K562 (cell line): ENCODE results near the gene POLR3H. TPM values are rescaled to one million over a fixed set of nuclear protein-coding genes. Genes with fewer than 3 reads are reported as not detected.

ENCODE experiments used
- ATAC-seq: fragments of 200-7000 bp; cut with Tn5 transposase; 3 replicates; pipeline ENCODE4 v1.9.1; 2020; ENCODE audit warnings: moderate library complexity
- BruUV-seq: library from RNA; stranded (reverse); fragments of 400-500 nt; replicated peaks from 2 replicates; lab custom pipeline; 2021; lab: Mats Ljungman, UMichigan
- CTCF ChIA-PET: fragments of 300-600 bp; formaldehyde crosslinking; extraction: SDS; loops from one replicate; lab custom pipeline; 2021; ENCODE audit warnings: low intra/inter-chr PET ratio; lab: Yijun Ruan, JAX
- POLR2A ChIA-PET: fragments of 300-600, 350-650 bp; sonication (Branson Sonifier 250); formaldehyde crosslinking; extraction: SDS; loops from one replicate; lab custom pipeline; 2021; ENCODE audit warnings: antibody characterized with exemption, inconsistent platforms; lab: Yijun Ruan, JAX
- DNase-seq, 4 experiments: peaks; one replicate each; pipeline versions ENCODE4 v3.0.0 to v3.0.0-alpha.2; 2011 to 2018; ENCODE audit warnings: low spot score in 3 of 4, mixed read lengths in 3 of 4; ENCODE audit errors: extremely low read depth in 1 of 4
- FAIRE-seq: peaks from 2 replicates; lab custom pipeline; 2011; peaks lifted over from hg19 to GRCh38; lab: Jason Lieb, UNC
- H2AFZ ChIP-seq: 2 replicates; pipeline ENCODE4 v1.6.0; 2011; ENCODE audit warnings: low read depth, low read length, control low read depth, inconsistent platforms
- H3K27ac ChIP-seq: fragments of 200-600 bp; 3 replicates; pipeline ENCODE4 v1.8.0; 2011; ENCODE audit warnings: low read depth, mild to moderate bottlenecking, control low read depth, inconsistent platforms, low read length, moderate library complexity, mixed read lengths; ENCODE audit errors: extremely low read depth
- H3K27me3 ChIP-seq, 2 experiments: fragments of 300-600 bp in 1 of 2; 2 replicates in 1 of 2; 3 replicates in 1 of 2; pipeline versions ENCODE4 v1.6.0 to v1.8.0; 2011; ENCODE audit warnings: inconsistent platforms in 2 of 2, low read length in 2 of 2, mild to moderate bottlenecking in 1 of 2, mixed read lengths in 1 of 2, moderate library complexity in 1 of 2; ENCODE audit not compliant: control insufficient read depth in 2 of 2, insufficient read depth in 2 of 2
- H3K36me3 ChIP-seq: fragments of 300-600 bp; 3 replicates; pipeline ENCODE4 v1.8.0; 2011; ENCODE audit warnings: mild to moderate bottlenecking, low read length, inconsistent platforms; ENCODE audit not compliant: control insufficient read depth, insufficient read depth
- H3K4me1 ChIP-seq, 2 experiments: fragments of 200-600 bp in 1 of 2; replicated peaks in 1 of 2; 2 replicates in 1 of 2; 3 replicates in 1 of 2; pipeline versions ENCODE4 v1.5.1 to v1.8.0; 2011; ENCODE audit warnings: inconsistent platforms in 2 of 2, low read length in 2 of 2, mild to moderate bottlenecking in 1 of 2, mixed read lengths in 1 of 2, moderate library complexity in 1 of 2; ENCODE audit not compliant: control insufficient read depth in 2 of 2, insufficient read depth in 2 of 2
- H3K4me2 ChIP-seq: 2 replicates; pipeline ENCODE4 v1.6.1; 2011; ENCODE audit warnings: low read length, control low read depth, inconsistent platforms, mixed read lengths; ENCODE audit not compliant: insufficient read depth
- H3K4me3 ChIP-seq: fragments of 200-600 bp; sonication (generic), shearing (Covaris generic); 2 replicates; pipeline ENCODE4 v1.5.1; 2016; ENCODE audit warnings: control low read depth, inconsistent platforms
- H3K79me2 ChIP-seq: fragments of 200-600 bp; 3 replicates; pipeline ENCODE4 v1.8.0; 2011; ENCODE audit warnings: low read length, inconsistent platforms; ENCODE audit not compliant: control insufficient read depth, insufficient read depth
- H3K9ac ChIP-seq, 2 experiments: 2 replicates each; pipeline versions ENCODE4 v1.6.0 to v1.6.1; 2011; ENCODE audit warnings: low read depth in 2 of 2, low read length in 2 of 2, control low read depth in 1 of 2, inconsistent platforms in 1 of 2, mild to moderate bottlenecking in 1 of 2, mixed read lengths in 1 of 2; ENCODE audit not compliant: insufficient read depth in 1 of 2
- H3K9me1 ChIP-seq: one replicate; pipeline ENCODE4 v1.6.0; 2011; ENCODE audit warnings: inconsistent platforms, mild to moderate bottlenecking, low read length, moderate library complexity; ENCODE audit not compliant: control insufficient read depth, insufficient read depth
- H3K9me3 ChIP-seq: replicated peaks from 2 replicates; pipeline ENCODE4 v1.5.1; 2011; ENCODE audit warnings: low read depth, low read length, inconsistent platforms; ENCODE audit not compliant: control insufficient read depth, insufficient read depth
- H4K20me1 ChIP-seq: replicated peaks from 2 replicates; pipeline ENCODE4 v1.6.1; 2011; ENCODE audit warnings: low read length, inconsistent platforms, mixed read lengths; ENCODE audit not compliant: control insufficient read depth, insufficient read depth
- CBFB ChIP-seq: sonication (generic); formaldehyde crosslinking; IDR thresholded peaks from 2 replicates; pipeline ENCODE4 v1.4.0; 2020; ENCODE audit warnings: mild to moderate bottlenecking, missing genetic modification reagents
- CHD2 ChIP-seq: IDR thresholded peaks from 2 replicates; pipeline ENCODE4 v1.6.1; 2011; ENCODE audit warnings: low read depth, low read length
- GTF2A2 ChIP-seq: IDR thresholded peaks from 2 replicates; pipeline ENCODE4 v1.6.1; 2016; ENCODE audit warnings: mild to moderate bottlenecking, missing genetic modification characterization, missing compliant biosample characterization
- MED1 ChIP-seq: sonication (generic); formaldehyde crosslinking; IDR thresholded peaks from 2 replicates; pipeline ENCODE4 v1.8.1; 2023; ENCODE audit warnings: missing genetic modification reagents, borderline replicate concordance
- NFIC ChIP-seq: fragments of 450-650 bp; IDR thresholded peaks from 2 replicates; pipeline ENCODE4 v1.6.1; 2017; ENCODE audit warnings: mild to moderate bottlenecking, inconsistent platforms
- NFYB ChIP-seq: IDR thresholded peaks from 2 replicates; pipeline ENCODE4 v1.6.1; 2011; ENCODE audit warnings: mild to moderate bottlenecking, moderate library complexity; ENCODE audit not compliant: insufficient read length; ENCODE audit errors: extremely low read depth
- PPARD ChIP-seq: fragments of 250-450 bp; sonication (Bioruptor Pico); IDR thresholded peaks from 2 replicates; pipeline ENCODE4 v1.8.0; 2022; ENCODE audit warnings: inconsistent platforms, mild to moderate bottlenecking, moderate library complexity
- SAFB ChIP-seq: fragments of 200-400 bp; formaldehyde crosslinking; IDR thresholded peaks from 2 replicates; pipeline ENCODE4 v1.6.1; 2017; ENCODE audit warnings: low read depth, low read length, borderline replicate concordance
- SMARCB1 ChIP-seq: IDR thresholded peaks from 2 replicates; pipeline ENCODE4 v1.6.1; 2011; ENCODE audit warnings: improper control_type of control experiment, low read depth; ENCODE audit not compliant: insufficient read length
- SOX6 ChIP-seq: fragments of 450-650 bp; IDR thresholded peaks from 2 replicates; pipeline ENCODE4 v1.6.1; 2014; ENCODE audit warnings: mild to moderate bottlenecking
- XRCC3 ChIP-seq: fragments of 450-650 bp; IDR thresholded peaks from 2 replicates; pipeline ENCODE4 v1.6.1; 2017; ENCODE audit warnings: mild to moderate bottlenecking, moderate library complexity
- ZKSCAN3 ChIP-seq: fragments of 250-450 bp; sonication (Bioruptor Pico); IDR thresholded peaks from 2 replicates; pipeline ENCODE4 v1.4.0; 2020
- ZNF282 ChIP-seq: sonication (generic); formaldehyde crosslinking; IDR thresholded peaks from 2 replicates; pipeline ENCODE4 v1.8.1; 2023; ENCODE audit warnings: missing genetic modification reagents
- WGBS: fragments of 100-300 bp; shearing (Covaris generic); methylation state at CpG from one replicate; pipeline ENCODE4 v1.1.6; 2016; ENCODE audit warnings: low coverage, mixed read lengths; ENCODE audit not compliant: insufficient coverage; ENCODE audit errors: missing lambda C conversion rate; 5-methylcytosine and 5-hydroxymethylcytosine counted together
- in situ Hi-C: fragments of 300-500 bp; cut with MboI; formaldehyde crosslinking; loops from 4 replicates; pipeline ENCODE4 v1.15.0; 2018; ENCODE audit warnings: inconsistent platforms, mixed read lengths
- intact Hi-C: fragments of 100-400 bp; cut with micrococcal nuclease; formaldehyde crosslinking; loops from 2 replicates; pipeline ENCODE4 v1.14.2; 2022
- polyA plus RNA-seq, 8 experiments: library from polyadenylated mRNA; depleted of rRNA in 4 of 8; stranded (reverse) in 5 of 8; unstranded in 3 of 8; fragments of >200 nt; fragmentation: Nextera tagmentation in 2 of 8; fragmentation: Illumina TruSeq in 1 of 8; extraction: Ambion mirVana in 2 of 8; extraction: Trizol in 1 of 8; gene quantifications; 2 replicates each; pipeline versions ENCODE4 v1.2.1 to v1.2.3, GENCODE V29; 2011 to 2014; ENCODE audit warnings: inconsistent platforms in 1 of 8, missing spikeins in 1 of 8
- total RNA-seq, 7 experiments: library from RNA; depleted of rRNA in 6 of 7; stranded (reverse); fragments of >200 nt in 6 of 7; fragmentation: Illumina TruSeq in 2 of 7; extraction: Trizol in 2 of 7; gene quantifications; 2 replicates each; pipeline versions ENCODE4 v1.2.1 to v1.2.3, GENCODE V29; 2011 to 2021; ENCODE audit warnings: low replicate concordance in 1 of 7
- TF ChIP-seq, protein P1 (sequence below): sonication (generic); formaldehyde crosslinking; IDR thresholded peaks from 2 replicates; pipeline ENCODE4 v1.8.0; 2023; ENCODE audit warnings: missing genetic modification reagents, mild to moderate bottlenecking, borderline replicate concordance
- TF ChIP-seq, protein P2 (sequence below): IDR thresholded peaks from 2 replicates; pipeline ENCODE4 v1.6.1; 2014; ENCODE audit warnings: antibody characterized with exemption

The POLR3H gene
- total and polyA plus RNA-seq, 9 of the 15 experiments (the other 6 are each of a cell fraction or from before 2014, with no cell fraction given) = 5.3 to 48.4 (median 22.2) TPM

DNA sequence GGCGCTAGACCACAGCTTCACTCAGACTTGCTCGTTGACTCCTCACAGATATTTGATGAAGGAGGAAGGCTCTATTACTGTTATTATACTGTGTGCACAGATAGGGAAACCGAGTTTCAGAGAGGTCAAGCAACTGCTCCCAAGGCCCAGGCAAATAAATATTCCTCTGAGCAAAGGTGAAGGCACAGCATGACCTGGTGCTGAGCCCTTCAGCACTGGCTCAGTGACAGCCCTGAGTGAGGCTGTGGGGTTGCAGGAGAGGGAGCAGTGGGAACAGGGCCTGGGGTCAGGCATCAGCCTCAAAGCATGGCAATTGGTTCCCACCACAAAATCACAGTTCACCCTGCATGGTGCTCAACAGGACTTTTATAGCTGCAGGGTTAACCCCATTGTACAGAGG is 7.1 kb downstream of the POLR3H start:
- H3K9ac ChIP-seq = no peak overlapping the region
- BruUV-seq = no TSS peak
- ATAC-seq (no peak), DNase-seq (no peak), FAIRE-seq (no peak)
- H3K9me3 ChIP-seq = no peaks in the 10 kb centered on the region
- no peak overlapping the region for H3K4me3 ChIP-seq
- H3K9me1 ChIP-seq = no peaks in the 10 kb centered on the region
- H3K4me1 ChIP-seq = peaks cover 26 to 47% of the 10 kb centered on the region in 2 experiments; a peak in 4 of 5 replicates
- CTCF ChIA-PET = no interaction called here
- POLR2A ChIA-PET = interaction anchor here (0.6 kb wide), 1 partner anchor 18 kb away, joined by 3 read pairs; no protein-coding TSS in a partner anchor
- intact Hi-C loops (no loop called here), in situ Hi-C loops (no loop called here)
- peaks cover 25% of the 10 kb centered on the region for H4K20me1 ChIP-seq
- 78% methylated on average over 3 of the region's 3 CpGs for WGBS
- H3K27me3 ChIP-seq = no peaks in the 10 kb centered on the region
- H3K79me2 ChIP-seq = peaks cover 66% of the 10 kb centered on the region
- no peak for TF ChIP-seq SOX6
- no peak for TF ChIP-seq ZKSCAN3 (CRISPR knock-in tag)
- TF ChIP-seq NFYB = no peak
- TF ChIP-seq XRCC3 = no peak
- TF ChIP-seq, protein P1, sequence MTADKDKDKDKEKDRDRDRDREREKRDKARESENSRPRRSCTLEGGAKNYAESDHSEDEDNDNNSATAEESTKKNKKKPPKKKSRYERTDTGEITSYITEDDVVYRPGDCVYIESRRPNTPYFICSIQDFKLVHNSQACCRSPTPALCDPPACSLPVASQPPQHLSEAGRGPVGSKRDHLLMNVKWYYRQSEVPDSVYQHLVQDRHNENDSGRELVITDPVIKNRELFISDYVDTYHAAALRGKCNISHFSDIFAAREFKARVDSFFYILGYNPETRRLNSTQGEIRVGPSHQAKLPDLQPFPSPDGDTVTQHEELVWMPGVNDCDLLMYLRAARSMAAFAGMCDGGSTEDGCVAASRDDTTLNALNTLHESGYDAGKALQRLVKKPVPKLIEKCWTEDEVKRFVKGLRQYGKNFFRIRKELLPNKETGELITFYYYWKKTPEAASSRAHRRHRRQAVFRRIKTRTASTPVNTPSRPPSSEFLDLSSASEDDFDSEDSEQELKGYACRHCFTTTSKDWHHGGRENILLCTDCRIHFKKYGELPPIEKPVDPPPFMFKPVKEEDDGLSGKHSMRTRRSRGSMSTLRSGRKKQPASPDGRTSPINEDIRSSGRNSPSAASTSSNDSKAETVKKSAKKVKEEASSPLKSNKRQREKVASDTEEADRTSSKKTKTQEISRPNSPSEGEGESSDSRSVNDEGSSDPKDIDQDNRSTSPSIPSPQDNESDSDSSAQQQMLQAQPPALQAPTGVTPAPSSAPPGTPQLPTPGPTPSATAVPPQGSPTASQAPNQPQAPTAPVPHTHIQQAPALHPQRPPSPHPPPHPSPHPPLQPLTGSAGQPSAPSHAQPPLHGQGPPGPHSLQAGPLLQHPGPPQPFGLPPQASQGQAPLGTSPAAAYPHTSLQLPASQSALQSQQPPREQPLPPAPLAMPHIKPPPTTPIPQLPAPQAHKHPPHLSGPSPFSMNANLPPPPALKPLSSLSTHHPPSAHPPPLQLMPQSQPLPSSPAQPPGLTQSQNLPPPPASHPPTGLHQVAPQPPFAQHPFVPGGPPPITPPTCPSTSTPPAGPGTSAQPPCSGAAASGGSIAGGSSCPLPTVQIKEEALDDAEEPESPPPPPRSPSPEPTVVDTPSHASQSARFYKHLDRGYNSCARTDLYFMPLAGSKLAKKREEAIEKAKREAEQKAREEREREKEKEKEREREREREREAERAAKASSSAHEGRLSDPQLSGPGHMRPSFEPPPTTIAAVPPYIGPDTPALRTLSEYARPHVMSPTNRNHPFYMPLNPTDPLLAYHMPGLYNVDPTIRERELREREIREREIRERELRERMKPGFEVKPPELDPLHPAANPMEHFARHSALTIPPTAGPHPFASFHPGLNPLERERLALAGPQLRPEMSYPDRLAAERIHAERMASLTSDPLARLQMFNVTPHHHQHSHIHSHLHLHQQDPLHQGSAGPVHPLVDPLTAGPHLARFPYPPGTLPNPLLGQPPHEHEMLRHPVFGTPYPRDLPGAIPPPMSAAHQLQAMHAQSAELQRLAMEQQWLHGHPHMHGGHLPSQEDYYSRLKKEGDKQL = no peak
- TF ChIP-seq ZNF282 (CRISPR knock-in tag) = no peak
- no peak for TF ChIP-seq CBFB (CRISPR knock-in tag)
- no peak for TF ChIP-seq NFIC
- no peak for TF ChIP-seq GTF2A2
- no peak for TF ChIP-seq SAFB
- TF ChIP-seq CHD2 = no peak
- no peak for TF ChIP-seq SMARCB1
- no peak for TF ChIP-seq PPARD
- TF ChIP-seq, protein P2, sequence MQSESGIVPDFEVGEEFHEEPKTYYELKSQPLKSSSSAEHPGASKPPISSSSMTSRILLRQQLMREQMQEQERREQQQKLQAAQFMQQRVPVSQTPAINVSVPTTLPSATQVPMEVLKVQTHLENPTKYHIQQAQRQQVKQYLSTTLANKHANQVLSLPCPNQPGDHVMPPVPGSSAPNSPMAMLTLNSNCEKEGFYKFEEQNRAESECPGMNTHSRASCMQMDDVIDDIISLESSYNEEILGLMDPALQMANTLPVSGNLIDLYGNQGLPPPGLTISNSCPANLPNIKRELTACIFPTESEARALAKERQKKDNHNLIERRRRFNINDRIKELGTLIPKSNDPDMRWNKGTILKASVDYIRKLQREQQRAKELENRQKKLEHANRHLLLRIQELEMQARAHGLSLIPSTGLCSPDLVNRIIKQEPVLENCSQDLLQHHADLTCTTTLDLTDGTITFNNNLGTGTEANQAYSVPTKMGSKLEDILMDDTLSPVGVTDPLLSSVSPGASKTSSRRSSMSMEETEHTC = no peak
- no peak for TF ChIP-seq MED1 (CRISPR knock-in tag)
- no peak overlapping the region for H3K27ac ChIP-seq
- H3K36me3 ChIP-seq = peaks cover 71% of the 10 kb centered on the region
- H3K4me2 ChIP-seq = no peak overlapping the region
- H2AFZ ChIP-seq = no peak overlapping the region
